MM.1S (cell line): ENCODE results near the gene KRT38.

Source experiments
- CTCF ChIP-seq: fragments of 300-600 bp; sonication (generic); IDR thresholded peaks from 2 replicates; pipeline ENCODE4 v1.5.1; 2016; ENCODE audit warnings: antibody characterized with exemption, low read length, mixed read lengths
- EZH2 ChIP-seq: fragments of 300-600 bp; sonication (generic); optimal IDR thresholded peaks from 2 replicates; pipeline ENCODE3; 2017; ENCODE audit warnings: low read depth, mild to moderate bottlenecking, antibody characterized with exemption, low read length, mixed read lengths

- TF ChIP-seq EZH2 (no peak), CTCF (no peak)
Measured at GRCh38 chr17:41457676-41458075, 16.9 kb upstream of the KRT38 start.
